Colonic mucosa (tissue), 4 donors: ENCODE results near the gene DPY19L2. TPM values are rescaled to one million over a fixed set of nuclear protein-coding genes. Genes with fewer than 3 reads are reported as not detected.
A peak's percentile ranks its signal among the peaks of the same experiment; 100 is the strongest.
"Not testable (repeated sequence)": the region's sequence is repeated elsewhere in the genome, so short reads cannot be mapped to it uniquely, and the experiment has no call there.

Source experiments
- DNase-seq: peaks from one replicate; pipeline ENCODE4 v3.0.0-alpha.2; 2020
- H3K27ac ChIP-seq: fragments of 200-600 bp; one replicate; pipeline ENCODE4 v1.8.0; 2021
- H3K27me3 ChIP-seq: fragments of 200-600 bp; one replicate; pipeline ENCODE4 v1.8.0; 2021
- H3K36me3 ChIP-seq: fragments of 200-600 bp; one replicate; pipeline ENCODE4 v1.8.0; 2021
- H3K4me1 ChIP-seq: fragments of 200-600 bp; one replicate; pipeline ENCODE4 v1.8.0; 2021; ENCODE audit warnings: mild to moderate bottlenecking
- H3K4me3 ChIP-seq: fragments of 200-600 bp; one replicate; pipeline ENCODE4 v1.8.0; 2021
- H3K9ac ChIP-seq, 2 donors: one replicate each; pipeline ENCODE4 v1.7.0; 2013; ENCODE audit warnings: control low read depth in 2 of 2, low read depth in 2 of 2, low read length in 2 of 2
- H3K9me3 ChIP-seq: fragments of 200-600 bp; one replicate; pipeline ENCODE4 v1.8.0; 2021
- CTCF ChIP-seq: fragments of 200-600 bp; IDR thresholded peaks from one replicate; pipeline ENCODE4 v1.8.0; 2022; ENCODE audit warnings: antibody characterized with exemption, mild to moderate bottlenecking
- intact Hi-C: fragments of 100-400 bp; cut with DNase I; formaldehyde crosslinking; loops from one replicate; pipeline ENCODE4 v1.14.1; 2022
- total RNA-seq, 2 donors: library from RNA; stranded (reverse); fragmentation: NEBNext Ultra II Directional in 1 of 2; extraction: Animal tissue kit (Norgen Biotek cat#: 25700) in 1 of 2; gene quantifications; one replicate each; pipeline ENCODE4 v1.2.1, GENCODE V29; 2021
- donor health status: healthy.
- donor health status: DM: no; HTN: no; CAD: no.
- donor health status: DM: no; HTN: no; CAD: no.

The DPY19L2 gene
- total RNA-seq = 1 to 10 TPM; 1.3 to 1.9 TPM

GRCh38 chr12:63668028-63668799 is at the start of gene DPY19L2:
DPY19L2 (minus strand) TSS chr12:63668493; CDS start chr12:63668393, 100 bp downstream.
- TF ChIP-seq CTCF = no peak
- peak within 1 kb of the TSS in 1 of 2 donors; percentile 56 for H3K9ac ChIP-seq
- no peaks in the 10 kb centered on the region for H3K27me3 ChIP-seq
- DNase-seq = peak; percentile 69
- H3K27ac ChIP-seq = no peak within 1 kb of the TSS
- no peaks in the 10 kb centered on the region for H3K9me3 ChIP-seq
- no peaks in the 10 kb centered on the region for H3K36me3 ChIP-seq
- H3K4me3 ChIP-seq = peak within 1 kb of the TSS; percentile 58
- intact Hi-C loops = no loop called here
- no peaks in the 10 kb centered on the region for H3K4me1 ChIP-seq

GRCh38 chr12:63716891-63717290 is 48.6 kb upstream of the DPY19L2 start:
- H3K27me3 ChIP-seq, H3K4me1 ChIP-seq, H3K4me3 ChIP-seq, H3K27ac ChIP-seq, H3K9me3 ChIP-seq, DNase-seq, intact Hi-C loops, H3K36me3 ChIP-seq, H3K9ac ChIP-seq: not testable (repeated sequence)

GRCh38 chr12:63715107-63715625 is 46.9 kb upstream of the DPY19L2 start:
- H3K9me3 ChIP-seq, H3K27ac ChIP-seq, H3K4me3 ChIP-seq, DNase-seq, H3K9ac ChIP-seq, H3K27me3 ChIP-seq, H3K36me3 ChIP-seq, H3K4me1 ChIP-seq, intact Hi-C loops: not testable (repeated sequence)

GRCh38 chr12:63714409-63714808 is 46.1 kb upstream of the DPY19L2 start:
- intact Hi-C loops, H3K4me1 ChIP-seq, H3K27ac ChIP-seq, H3K9me3 ChIP-seq, H3K9ac ChIP-seq, DNase-seq, H3K36me3 ChIP-seq, H3K27me3 ChIP-seq, H3K4me3 ChIP-seq: not testable (repeated sequence)

GRCh38 chr12:63713681-63714075 is 45.4 kb upstream of the DPY19L2 start:
- H3K9me3 ChIP-seq, H3K27me3 ChIP-seq, H3K36me3 ChIP-seq, H3K27ac ChIP-seq, H3K4me1 ChIP-seq, H3K9ac ChIP-seq, intact Hi-C loops, DNase-seq, H3K4me3 ChIP-seq: not testable (repeated sequence)

- H3K4me1 ChIP-seq = not testable (repeated sequence)
Observed at GRCh38 chr12:63712979-63713680, 44.8 kb upstream of the DPY19L2 start.

GRCh38 chr12:63712376-63712974 is 44.2 kb upstream of the DPY19L2 start:
- H3K4me3 ChIP-seq, H3K9ac ChIP-seq, intact Hi-C loops, H3K27ac ChIP-seq, DNase-seq, H3K9me3 ChIP-seq, H3K27me3 ChIP-seq, H3K36me3 ChIP-seq, H3K4me1 ChIP-seq: not testable (repeated sequence)

More at GRCh38 chr12:63712979-63713680, 44.8 kb upstream of the DPY19L2 start:
- intact Hi-C loops, H3K27ac ChIP-seq, H3K9me3 ChIP-seq, DNase-seq, H3K9ac ChIP-seq, H3K36me3 ChIP-seq, H3K27me3 ChIP-seq, H3K4me3 ChIP-seq: not testable (repeated sequence)

- H3K27me3 ChIP-seq, H3K9ac ChIP-seq, H3K9me3 ChIP-seq, H3K4me3 ChIP-seq, DNase-seq, intact Hi-C loops, H3K4me1 ChIP-seq, H3K36me3 ChIP-seq, H3K27ac ChIP-seq: not testable (repeated sequence)
Observed at GRCh38 chr12:63711339-63711738, 43.0 kb upstream of the DPY19L2 start.
